HTR-8/SVneo (cell line): ENCODE results near the gene MRGPRD.
A peak's percentile ranks its signal among the peaks of the same experiment; 100 is the strongest.

Source experiments
- DNase-seq: peaks from one replicate; pipeline ENCODE4 v3.0.0; 2011; ENCODE audit warnings: low spot score, mixed read lengths; ENCODE audit not compliant: insufficient read length
- FAIRE-seq: peaks from 2 replicates; lab custom pipeline; 2011; peaks lifted over from hg19 to GRCh38; lab: Jason Lieb, UNC

MRGPRD gene, protein sequence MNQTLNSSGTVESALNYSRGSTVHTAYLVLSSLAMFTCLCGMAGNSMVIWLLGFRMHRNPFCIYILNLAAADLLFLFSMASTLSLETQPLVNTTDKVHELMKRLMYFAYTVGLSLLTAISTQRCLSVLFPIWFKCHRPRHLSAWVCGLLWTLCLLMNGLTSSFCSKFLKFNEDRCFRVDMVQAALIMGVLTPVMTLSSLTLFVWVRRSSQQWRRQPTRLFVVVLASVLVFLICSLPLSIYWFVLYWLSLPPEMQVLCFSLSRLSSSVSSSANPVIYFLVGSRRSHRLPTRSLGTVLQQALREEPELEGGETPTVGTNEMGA

DNA sequence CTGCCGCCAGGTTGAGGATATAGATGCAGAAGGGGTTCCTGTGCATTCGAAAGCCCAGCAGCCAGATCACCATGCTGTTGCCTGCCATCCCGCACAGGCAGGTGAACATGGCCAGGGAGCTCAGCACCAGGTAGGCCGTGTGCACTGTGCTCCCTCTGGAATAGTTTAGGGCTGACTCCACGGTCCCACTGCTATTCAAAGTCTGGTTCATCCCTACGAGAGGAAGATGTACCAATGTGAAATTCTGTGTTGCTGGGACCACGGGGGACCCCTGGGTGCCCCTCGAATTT, at the start of gene MRGPRD:
TSS of gene MRGPRD (minus strand) at position 211 of the 290 bp plus-strand sequence. CDS start at position 211, 0 bp downstream.
- FAIRE-seq (no peak), DNase-seq (no peak)

DNA sequence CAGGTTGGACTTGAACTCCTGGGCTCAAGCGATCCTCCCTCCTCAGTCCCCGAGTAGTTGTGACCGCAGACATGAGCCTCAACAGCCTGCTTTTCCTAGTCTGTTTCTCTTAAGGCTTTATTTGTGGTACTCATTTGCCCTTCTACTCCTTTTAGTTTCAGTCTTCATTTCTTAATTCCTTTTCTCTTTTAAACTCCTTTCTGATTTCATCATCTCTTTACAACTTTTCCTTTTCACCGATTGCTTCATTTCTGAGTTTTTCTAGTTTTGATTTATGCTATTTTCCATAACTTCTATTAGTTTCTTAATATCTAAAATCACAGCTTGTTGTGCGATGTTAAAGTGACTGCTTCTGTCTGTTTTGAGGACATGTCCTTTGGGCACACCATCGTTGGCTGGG, 49.5 kb upstream of the MRGPRD start:
- FAIRE-seq: no peak
- no peak for DNase-seq

GRCh38 chr11:69027704-69028372, 47.1 kb upstream of the MRGPRD start:
- no peak for DNase-seq
- no peak for FAIRE-seq

DNA sequence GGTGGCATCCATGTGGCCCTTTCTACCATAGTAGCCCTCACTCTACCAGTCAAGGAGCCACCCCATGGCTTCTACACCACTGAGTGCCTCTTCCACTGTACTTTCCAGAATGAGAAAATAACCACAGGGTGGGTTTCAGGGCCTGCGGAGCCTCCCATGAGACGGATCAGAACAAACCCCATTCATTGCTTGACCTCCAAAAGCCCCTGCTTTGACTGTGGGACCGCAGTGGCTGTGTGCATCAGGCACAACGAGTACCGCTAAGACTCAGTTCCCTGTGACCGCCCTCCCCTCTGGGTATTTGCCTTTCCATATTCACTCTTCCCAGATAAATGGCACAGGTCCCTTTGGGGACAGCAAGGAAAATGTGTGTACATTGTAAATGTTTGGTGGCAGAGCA, 43.7 kb upstream of the MRGPRD start:
- FAIRE-seq (no peak), DNase-seq (no peak)

DNA sequence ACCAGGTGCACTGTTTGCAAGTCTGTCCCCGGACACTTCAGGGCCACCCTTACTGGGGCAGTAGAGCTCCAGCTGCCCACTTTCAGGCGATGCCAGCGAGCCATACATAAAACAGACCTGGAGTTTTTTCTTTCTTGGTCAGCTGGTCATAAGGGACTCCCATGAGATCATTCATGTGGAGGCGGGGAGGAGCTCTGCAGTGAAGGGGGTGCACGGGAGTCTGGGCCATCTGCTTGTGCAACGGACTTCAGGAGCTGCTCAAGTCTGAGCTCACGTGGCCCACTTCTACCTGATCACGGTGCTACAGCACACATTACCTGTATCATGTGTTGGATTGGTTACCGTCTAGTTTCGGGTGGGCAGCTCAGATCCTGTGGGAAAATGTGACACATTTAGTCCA, 41.5 kb upstream of the MRGPRD start:
- no peak for DNase-seq
- no peak for FAIRE-seq

GRCh38 chr11:69018924-69019323, 38.1 kb upstream of the MRGPRD start:
- no peak for DNase-seq
- no peak for FAIRE-seq

DNA sequence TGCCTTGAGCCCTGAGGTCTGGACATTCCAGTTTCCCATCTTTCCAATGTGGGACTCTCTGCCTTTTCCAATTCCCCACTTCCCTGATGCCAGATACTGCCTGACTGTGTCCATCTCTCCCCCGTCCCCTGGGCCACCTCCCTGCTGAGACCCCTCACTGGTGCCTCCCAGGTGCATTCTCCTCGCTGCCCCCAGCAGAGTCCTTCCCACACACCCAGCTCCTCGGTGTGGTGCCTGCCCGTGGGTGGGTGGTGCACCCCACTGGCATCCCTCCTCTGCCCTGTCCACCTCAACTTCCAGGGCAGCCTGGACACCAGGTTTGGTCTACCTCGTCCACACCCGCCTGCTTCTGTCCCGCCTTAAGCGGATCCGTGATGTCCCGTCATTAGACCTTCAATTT, 37.2 kb upstream of the MRGPRD start:
- DNase-seq (no peak), FAIRE-seq (no peak)

GRCh38 chr11:69014898-69015549, 34.2 kb upstream of the MRGPRD start:
- no peak for DNase-seq
- FAIRE-seq: no peak

DNA sequence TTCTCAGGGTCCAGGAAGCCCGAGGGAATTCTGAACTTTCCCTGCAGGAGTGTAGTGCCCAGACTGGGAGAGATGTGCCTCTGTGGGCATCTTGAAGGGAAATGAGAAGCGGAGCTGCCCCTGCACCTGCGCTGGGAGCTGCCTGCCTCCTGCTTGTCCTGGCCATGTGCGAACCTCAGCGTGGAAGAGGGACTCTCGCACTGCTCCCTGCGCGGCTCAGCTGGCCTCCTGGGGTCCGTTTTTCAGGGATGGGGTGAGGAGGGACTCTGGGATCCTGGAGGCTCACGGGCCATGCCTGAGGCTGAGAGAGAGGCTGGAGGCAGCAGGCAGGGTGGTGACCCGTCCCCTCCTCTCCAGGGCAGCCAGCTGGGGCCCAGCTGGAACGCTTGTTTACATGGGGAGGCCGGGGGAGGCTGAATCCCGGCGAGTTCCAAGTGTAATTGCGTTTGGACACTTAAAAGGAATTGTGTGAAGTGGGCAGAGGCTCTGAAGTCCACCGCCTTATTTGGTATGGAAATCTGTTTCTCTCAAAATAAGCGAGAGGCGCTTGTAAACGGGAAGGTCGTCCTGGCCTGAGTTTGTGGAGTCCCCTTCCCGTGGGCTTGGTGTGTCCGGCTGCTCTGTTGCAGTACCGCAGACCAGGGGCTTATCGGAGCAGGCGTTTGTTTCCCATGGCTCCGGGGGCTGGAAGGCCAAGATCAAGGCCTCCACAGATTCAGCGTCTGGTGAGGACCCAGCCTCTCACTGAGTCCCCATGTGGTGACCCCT, 33.5 kb upstream of the MRGPRD start:
- FAIRE-seq (no peak), DNase-seq (no peak)

- no peak for FAIRE-seq
- DNase-seq: no peak
Measured at GRCh38 chr11:69013009-69013951, 32.5 kb upstream of the MRGPRD start, which contains the start of gene MRGPRF. Gene MRGPRF, minus strand, starts transcription at chr11:69013246. Its CDS starts 3,345 bp downstream, at chr11:69009901.

DNA sequence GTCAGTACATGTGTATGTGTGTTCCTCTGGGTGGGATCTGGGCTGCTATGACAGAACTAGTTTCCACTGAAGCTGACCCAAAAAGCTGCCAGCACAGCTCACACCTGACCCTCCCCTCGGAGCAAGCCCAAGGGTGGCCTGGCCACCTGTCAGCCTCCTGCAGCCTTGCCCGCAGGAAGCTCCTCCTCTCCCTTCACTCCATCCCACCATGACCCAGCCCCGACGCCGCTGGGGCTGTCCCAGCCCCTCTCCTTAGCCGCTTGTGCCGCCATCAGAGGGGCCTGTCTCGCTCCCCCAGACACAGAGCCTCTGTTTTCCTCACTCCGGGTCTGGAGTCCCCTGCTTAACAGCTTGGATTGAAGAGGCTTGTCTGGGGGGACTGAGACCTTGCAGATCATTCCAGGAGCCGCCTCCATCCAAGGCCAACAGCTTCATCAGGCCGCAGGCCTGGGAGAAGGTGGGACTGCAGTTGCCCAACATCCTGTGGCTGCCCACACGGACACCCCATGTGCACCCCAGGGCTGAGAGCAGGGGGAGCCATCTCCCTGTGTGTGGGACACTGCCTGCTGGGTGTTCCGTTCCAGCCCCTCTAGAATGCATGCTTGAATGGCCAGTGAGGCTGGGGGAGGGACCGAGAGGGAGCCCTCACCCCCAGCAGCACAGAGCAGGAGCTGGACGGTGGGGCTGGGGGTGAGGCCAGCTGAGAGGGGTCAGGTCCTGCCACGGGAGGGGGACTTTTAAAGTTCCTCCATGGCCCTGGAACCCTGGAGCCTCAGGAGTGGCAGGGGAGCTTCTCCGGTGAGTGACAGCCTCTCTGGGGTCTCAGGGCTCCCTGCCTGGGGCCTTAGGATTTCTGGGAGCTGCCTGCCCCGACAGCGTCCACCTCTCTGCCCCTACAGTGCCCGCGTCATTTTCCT, 31.6 kb upstream of the MRGPRD start:
- FAIRE-seq: peak; percentile 20
- no peak for DNase-seq

DNA sequence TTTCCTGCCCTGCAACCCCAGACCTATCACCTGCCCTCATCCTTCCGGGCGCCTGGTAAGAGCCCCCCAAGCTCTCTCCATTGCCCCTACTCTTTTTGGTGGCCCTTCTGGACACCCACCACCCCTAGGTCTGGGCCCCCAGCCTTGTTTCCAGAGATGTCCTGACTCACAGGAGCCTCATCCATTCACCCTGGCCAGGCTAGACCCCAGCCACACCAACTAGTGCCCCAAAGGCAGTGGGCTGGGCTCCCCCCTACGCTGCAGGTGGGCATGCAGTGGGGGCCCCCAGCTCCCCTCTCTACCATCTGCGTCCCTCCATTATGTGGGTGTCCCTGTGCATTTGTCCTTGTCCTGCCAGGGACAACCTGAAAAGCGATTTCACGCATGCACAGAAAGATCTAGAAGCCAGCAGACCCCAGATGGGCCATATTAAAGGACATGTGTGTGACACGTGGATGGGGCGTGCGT, 30.9 kb upstream of the MRGPRD start:
- DNase-seq (no peak), FAIRE-seq (peak; percentile 23)

GRCh38 chr11:69010964-69011623, 30.3 kb upstream of the MRGPRD start:
- FAIRE-seq: peak; percentile 99
- DNase-seq: peak; percentile 88

DNA sequence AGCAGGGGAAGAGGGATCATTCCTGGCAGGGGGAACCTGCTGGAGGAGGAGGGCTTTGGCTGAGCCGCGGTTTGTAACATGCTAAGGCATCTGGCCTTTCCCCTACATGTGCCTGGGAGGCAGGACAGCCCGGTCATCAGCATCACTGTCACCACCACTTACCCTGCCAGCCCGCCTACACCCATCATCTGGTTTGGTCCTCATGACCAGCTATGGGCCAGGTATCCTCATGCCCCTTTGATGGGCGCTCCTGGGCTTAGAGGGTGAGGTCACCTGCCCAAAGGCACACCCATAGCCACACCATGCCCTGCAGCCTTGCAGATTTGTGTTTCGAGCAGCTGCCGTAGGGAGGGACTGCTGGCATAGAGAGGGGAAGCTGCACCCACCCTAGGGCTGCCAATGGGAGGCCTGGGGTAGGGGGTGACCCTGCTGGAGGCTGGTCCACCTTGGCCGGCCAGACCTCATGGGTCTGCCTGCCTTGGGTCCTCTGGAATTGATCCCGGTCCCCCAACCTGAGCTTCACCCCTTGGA, 29.6 kb upstream of the MRGPRD start:
- DNase-seq: no peak
- peak; percentile 83 for FAIRE-seq

DNA sequence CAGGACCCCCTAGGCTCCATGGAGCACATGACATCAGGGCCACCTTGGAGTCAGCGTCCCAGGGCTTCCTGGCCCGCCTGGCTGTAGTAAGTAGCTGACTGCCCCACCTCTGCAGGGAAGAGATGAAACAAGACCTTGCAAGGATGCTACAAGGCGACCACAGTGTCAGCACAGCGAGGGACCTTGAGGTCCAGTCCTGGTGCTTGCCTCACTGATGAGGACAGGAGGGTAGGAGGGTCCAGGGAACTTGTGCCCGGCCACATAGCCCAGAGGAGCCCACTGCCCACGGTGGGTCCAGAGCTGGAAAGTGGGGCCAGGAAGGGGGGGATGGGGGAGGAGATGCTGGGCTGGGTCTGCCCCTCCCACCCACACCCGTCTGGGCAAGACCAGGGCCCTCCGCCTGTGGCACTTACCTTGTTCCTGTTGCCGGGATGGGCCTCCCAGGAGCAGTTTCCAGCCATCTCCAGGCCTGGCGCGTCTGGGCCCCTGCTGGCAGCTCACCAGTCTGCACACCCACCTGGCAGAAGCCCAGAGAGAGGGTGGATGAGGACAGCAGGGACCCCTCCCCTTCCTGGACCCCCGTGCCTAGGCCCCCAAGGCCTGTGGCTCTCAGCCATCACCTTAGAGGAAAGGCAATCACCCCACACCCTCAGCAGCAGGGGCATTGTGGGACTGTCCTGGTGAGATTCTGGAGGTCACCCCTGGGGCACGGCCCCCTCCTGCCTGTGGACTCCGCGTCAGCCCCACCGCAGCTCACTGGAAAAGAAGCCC, 28.8 kb upstream of the MRGPRD start:
- FAIRE-seq: peak; percentile 81
- DNase-seq: no peak

GRCh38 chr11:69008737-69009440, 28.1 kb upstream of the MRGPRD start:
- DNase-seq: peak; percentile 98
- peak; percentile 96 for FAIRE-seq
